ENCODE measurements around the gene EPHA10. TPM values are rescaled to one million over a fixed set of nuclear protein-coding genes. Genes with fewer than 3 reads are reported as not detected.

The EPHA10 gene
- total RNA-seq, 4 donors from 2014 or later, result 0.17 TPM; not detected in 3

- DNase-seq (no peak), ATAC-seq (no peak)
- Histone ChIP-seq H3K36me3 (no peaks in the 10 kb centered on the region), H3K27me3 (no peaks in the 10 kb centered on the region), H3K4me1 (peaks cover 3% of the 10 kb centered on the region in 2 donors), H3K9me3 (no peaks in the 10 kb centered on the region), H3K4me3 (no peak overlapping the region), H3K27ac (peak overlapping the region; percentile 24 to 68 (median 47))
- intact Hi-C loops (cut with DNase I; ENCODE audit: low total_unique reads) (no loop called here), in situ Hi-C loops (cut with MboI; ENCODE audit: low sequenced_read_pairs in 4 of 4) (no loop called here)
- TF ChIP-seq POLR2A (IDR thresholded peaks at IDR 0.05) (no peak), CTCF (IDR thresholded peaks at IDR 0.05 in 4 of 5, conservative IDR thresholded peaks at IDR 0.05 in 1 of 5) (no peak)
These were observed 50.7 kb downstream of the EPHA10 start for GRCh38 chr1:37714226-37714625.

GRCh38 chr1:37708471-37708870 is 56.4 kb downstream of the EPHA10 start:
- no peaks in the 10 kb centered on the region for H3K36me3 ChIP-seq
- TF ChIP-seq POLR2A (IDR thresholded peaks at IDR 0.05) (no peak), CTCF (IDR thresholded peaks at IDR 0.05 in 4 of 5, conservative IDR thresholded peaks at IDR 0.05 in 1 of 5) (no peak)
- DNase-seq (no peak), ATAC-seq (no peak)
- no peaks in the 10 kb centered on the region for H3K9me3 ChIP-seq
- in situ Hi-C loops (cut with MboI; ENCODE audit: low sequenced_read_pairs in 4 of 4) (no loop called here), intact Hi-C loops (cut with DNase I; ENCODE audit: low total_unique reads) (no loop called here)
- H3K4me1 ChIP-seq, result no peaks in the 10 kb centered on the region
- H3K4me3 ChIP-seq, result no peak overlapping the region
- H3K27ac ChIP-seq, result no peak overlapping the region
- no peaks in the 10 kb centered on the region for H3K27me3 ChIP-seq

GRCh38 chr1:37705399-37705798 is 59.5 kb downstream of the EPHA10 start:
- H3K36me3 ChIP-seq, result no peaks in the 10 kb centered on the region
- H3K9me3 ChIP-seq, result no peaks in the 10 kb centered on the region
- no peaks in the 10 kb centered on the region for H3K27me3 ChIP-seq
- intact Hi-C loops (cut with DNase I; ENCODE audit: low total_unique reads), result no loop called here
- H3K27ac ChIP-seq, result no peak overlapping the region
- ATAC-seq (no peak), DNase-seq (no peak)
- no peaks in the 10 kb centered on the region for H3K4me1 ChIP-seq
- no peak for TF ChIP-seq CTCF (IDR thresholded peaks at IDR 0.05 in 4 of 5, conservative IDR thresholded peaks at IDR 0.05 in 1 of 5)
- TF ChIP-seq POLR2A (IDR thresholded peaks at IDR 0.05), result no peak
- in situ Hi-C loops (cut with MboI; ENCODE audit: low sequenced_read_pairs in 4 of 4), result no loop called here
- H3K4me3 ChIP-seq, result no peak overlapping the region

- no peaks in the 10 kb centered on the region for H3K9me3 ChIP-seq
- ATAC-seq, result no peak
- H3K4me3 ChIP-seq, result no peak overlapping the region
- no peaks in the 10 kb centered on the region for H3K4me1 ChIP-seq
- H3K27me3 ChIP-seq, result no peaks in the 10 kb centered on the region
- DNase-seq, result no peak
- in situ Hi-C loops (cut with MboI; ENCODE audit: low sequenced_read_pairs in 4 of 4), result no loop called here
- TF ChIP-seq CTCF (IDR thresholded peaks at IDR 0.05 in 4 of 5, conservative IDR thresholded peaks at IDR 0.05 in 1 of 5) (no peak), POLR2A (IDR thresholded peaks at IDR 0.05) (no peak)
- H3K27ac ChIP-seq, result no peak overlapping the region
- intact Hi-C loops (cut with DNase I; ENCODE audit: low total_unique reads), result no loop called here
- no peaks in the 10 kb centered on the region for H3K36me3 ChIP-seq
These were observed 60.0 kb downstream of the EPHA10 start for GRCh38 chr1:37704966-37705365.

- H3K36me3 ChIP-seq, result no peaks in the 10 kb centered on the region
- H3K27ac ChIP-seq, result no peak overlapping the region
- ATAC-seq (no peak), DNase-seq (no peak)
- no peaks in the 10 kb centered on the region for H3K27me3 ChIP-seq
- H3K4me1 ChIP-seq, result no peaks in the 10 kb centered on the region
- no peak overlapping the region for H3K4me3 ChIP-seq
- intact Hi-C loops (cut with DNase I; ENCODE audit: low total_unique reads), result no loop called here
- no peaks in the 10 kb centered on the region for H3K9me3 ChIP-seq
- no peak for TF ChIP-seq CTCF (IDR thresholded peaks at IDR 0.05 in 4 of 5, conservative IDR thresholded peaks at IDR 0.05 in 1 of 5)
- no peak for TF ChIP-seq POLR2A (IDR thresholded peaks at IDR 0.05)
- in situ Hi-C loops (cut with MboI; ENCODE audit: low sequenced_read_pairs in 4 of 4), result no loop called here
These were observed 61.9 kb downstream of the EPHA10 start for GRCh38 chr1:37703061-37703460.
